H1 (cell line): ENCODE measurements around the gene INVS.

ENCODE experiments used
- EP300 ChIP-seq, 2 experiments: IDR thresholded peaks; 1 replicate in 1 of 2; 2 replicates in 1 of 2; pipeline ENCODE4 v1.6.1; 2011 to 2012; ENCODE audit warnings: low read depth in 2 of 2, low read length in 2 of 2, mild to moderate bottlenecking in 2 of 2, borderline replicate concordance in 1 of 2, inconsistent platforms in 1 of 2, moderate library complexity in 1 of 2
- EZH2 ChIP-seq: fragments of 200-600 bp; sonication (generic); IDR thresholded peaks from 2 replicates; pipeline ENCODE4 v1.7.1; 2012; ENCODE audit warnings: low read depth, mild to moderate bottlenecking, moderate library complexity, low read length, inconsistent platforms; ENCODE audit not compliant: severe bottlenecking
- POLR2AphosphoS5 ChIP-seq: IDR thresholded peaks from 2 replicates; pipeline ENCODE4 v1.6.1; 2011; ENCODE audit warnings: low read depth, low read length
- RBBP5 ChIP-seq: IDR thresholded peaks from 2 replicates; pipeline ENCODE4 v1.7.1; 2012; ENCODE audit warnings: low read depth, mild to moderate bottlenecking, inconsistent platforms, low read length, moderate library complexity, borderline replicate concordance
- SP1 ChIP-seq: IDR thresholded peaks from 2 replicates; pipeline ENCODE4 v1.6.1; 2011; ENCODE audit warnings: low read depth, low read length
- SP4 ChIP-seq: IDR thresholded peaks from 2 replicates; pipeline ENCODE4 v1.6.1; 2012; ENCODE audit warnings: low read length, inconsistent platforms
- TAF1 ChIP-seq: IDR thresholded peaks from 2 replicates; pipeline ENCODE4 v1.6.1; 2011; ENCODE audit warnings: mild to moderate bottlenecking, low read depth, low read length
- ZNF274 ChIP-seq: IDR thresholded peaks from 2 replicates; pipeline ENCODE4 v1.7.0; 2012; ENCODE audit warnings: low read length, borderline replicate concordance; ENCODE audit errors: extremely low read depth
- TF ChIP-seq, protein P1 (sequence below), 3 experiments: IDR thresholded peaks; 1 replicate in 2 of 3; 2 replicates in 1 of 3; pipeline versions ENCODE4 v1.5.1 to v1.6.1; 2011; ENCODE audit warnings: low read length in 3 of 3, mild to moderate bottlenecking in 3 of 3, inconsistent platforms in 2 of 3, low read depth in 1 of 3, moderate library complexity in 1 of 3; ENCODE audit not compliant: insufficient read depth in 1 of 3; ENCODE audit errors: control extremely low read depth in 1 of 3
- TF ChIP-seq, protein P2 (sequence below): IDR thresholded peaks from 2 replicates; pipeline ENCODE4 v1.6.1; 2012; ENCODE audit warnings: inconsistent platforms

DNA sequence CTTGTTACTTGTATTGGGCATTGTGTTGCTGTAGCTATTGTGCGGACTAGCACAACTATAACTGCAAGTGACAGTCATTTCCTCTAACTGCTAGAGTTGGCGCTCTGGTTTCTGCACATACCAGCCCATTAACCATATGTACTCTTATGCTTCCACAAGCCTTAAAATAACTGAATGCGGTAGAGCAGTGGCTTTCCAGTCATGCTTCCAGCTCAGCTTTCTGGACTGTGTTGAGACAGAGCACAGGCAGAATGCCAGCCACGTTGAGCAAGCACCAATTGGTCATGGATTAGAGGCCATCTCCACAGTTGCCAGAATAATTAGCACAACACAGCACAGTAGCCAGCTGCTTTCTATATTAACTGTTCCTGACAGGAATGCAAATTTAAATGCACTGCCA lies 12.2 kb downstream of the INVS start:
- TF ChIP-seq ZNF274 (no peak), SP4 (no peak), EP300 (IDR thresholded peaks at IDR 0.05; ENCODE audit: borderline replicate concordance in 1 of 2, low read depth in 2 of 2, low read length in 2 of 2) (no peak), TAF1 (no peak), SP1 (no peak), EZH2 (no peak), RBBP5 (no peak), POLR2AphosphoS5 (no peak)
- TF ChIP-seq, protein P1, sequence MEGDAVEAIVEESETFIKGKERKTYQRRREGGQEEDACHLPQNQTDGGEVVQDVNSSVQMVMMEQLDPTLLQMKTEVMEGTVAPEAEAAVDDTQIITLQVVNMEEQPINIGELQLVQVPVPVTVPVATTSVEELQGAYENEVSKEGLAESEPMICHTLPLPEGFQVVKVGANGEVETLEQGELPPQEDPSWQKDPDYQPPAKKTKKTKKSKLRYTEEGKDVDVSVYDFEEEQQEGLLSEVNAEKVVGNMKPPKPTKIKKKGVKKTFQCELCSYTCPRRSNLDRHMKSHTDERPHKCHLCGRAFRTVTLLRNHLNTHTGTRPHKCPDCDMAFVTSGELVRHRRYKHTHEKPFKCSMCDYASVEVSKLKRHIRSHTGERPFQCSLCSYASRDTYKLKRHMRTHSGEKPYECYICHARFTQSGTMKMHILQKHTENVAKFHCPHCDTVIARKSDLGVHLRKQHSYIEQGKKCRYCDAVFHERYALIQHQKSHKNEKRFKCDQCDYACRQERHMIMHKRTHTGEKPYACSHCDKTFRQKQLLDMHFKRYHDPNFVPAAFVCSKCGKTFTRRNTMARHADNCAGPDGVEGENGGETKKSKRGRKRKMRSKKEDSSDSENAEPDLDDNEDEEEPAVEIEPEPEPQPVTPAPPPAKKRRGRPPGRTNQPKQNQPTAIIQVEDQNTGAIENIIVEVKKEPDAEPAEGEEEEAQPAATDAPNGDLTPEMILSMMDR (IDR thresholded peaks at IDR 0.05; ENCODE audit: control extremely low read depth in 1 of 3, insufficient read depth in 1 of 3, low read depth in 1 of 3, low read length in 3 of 3), result no peak
- TF ChIP-seq, protein P2, sequence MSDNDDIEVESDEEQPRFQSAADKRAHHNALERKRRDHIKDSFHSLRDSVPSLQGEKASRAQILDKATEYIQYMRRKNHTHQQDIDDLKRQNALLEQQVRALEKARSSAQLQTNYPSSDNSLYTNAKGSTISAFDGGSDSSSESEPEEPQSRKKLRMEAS, result no peak
